Measurements from ENCODE around the gene EBI3. TPM values are rescaled to one million over a fixed set of nuclear protein-coding genes. Genes with fewer than 3 reads are reported as not detected.

EBI3 gene
- total and polyA plus RNA-seq, 2 of the 13 experiments (the other 11 are each of a cell fraction or from before 2014, with no cell fraction given), result 3.4 TPM; not detected in 1

DNA sequence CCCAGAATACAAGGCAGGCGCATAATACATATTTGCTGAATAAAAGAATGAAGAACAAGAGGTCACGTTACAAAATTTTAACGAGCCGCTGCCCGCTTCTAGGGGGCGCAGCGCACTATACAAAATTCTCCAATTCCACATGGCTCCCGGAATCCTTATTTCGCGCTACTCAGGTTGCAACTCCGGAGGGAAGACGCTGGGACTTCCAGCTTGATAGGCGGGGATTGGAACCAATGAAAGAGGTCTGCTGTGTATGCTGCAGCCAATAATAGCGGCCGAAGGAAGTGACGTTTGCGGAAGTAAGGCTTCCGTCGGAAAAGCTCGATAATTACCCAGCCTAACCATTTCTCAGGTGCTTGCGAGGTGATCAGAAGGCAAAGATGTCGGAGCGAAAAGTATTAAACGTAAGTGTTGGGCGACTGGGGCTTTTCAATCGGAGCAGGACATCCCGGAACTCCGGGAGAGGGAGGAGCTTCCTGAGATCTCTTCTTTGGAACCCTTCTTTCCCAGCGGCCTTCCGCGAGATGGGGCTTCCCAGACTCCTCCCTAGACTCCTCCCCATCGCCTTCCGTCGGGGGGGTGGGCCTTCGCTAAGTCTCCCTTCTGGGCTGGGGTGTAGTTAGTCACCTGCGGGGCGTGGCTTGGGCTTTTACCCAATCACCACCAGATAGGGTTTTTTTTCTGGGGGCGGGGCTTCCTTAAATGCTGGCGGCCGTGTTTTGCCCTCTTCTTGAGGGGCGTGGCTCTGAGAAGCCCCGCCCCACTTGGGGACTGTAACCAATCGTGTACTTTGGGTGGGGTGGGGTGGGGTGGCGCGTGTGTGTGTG lies 17.7 kb downstream of the EBI3 start, which contains the start of gene YJU2 (continued):
- TF ChIP-seq, protein P1, sequence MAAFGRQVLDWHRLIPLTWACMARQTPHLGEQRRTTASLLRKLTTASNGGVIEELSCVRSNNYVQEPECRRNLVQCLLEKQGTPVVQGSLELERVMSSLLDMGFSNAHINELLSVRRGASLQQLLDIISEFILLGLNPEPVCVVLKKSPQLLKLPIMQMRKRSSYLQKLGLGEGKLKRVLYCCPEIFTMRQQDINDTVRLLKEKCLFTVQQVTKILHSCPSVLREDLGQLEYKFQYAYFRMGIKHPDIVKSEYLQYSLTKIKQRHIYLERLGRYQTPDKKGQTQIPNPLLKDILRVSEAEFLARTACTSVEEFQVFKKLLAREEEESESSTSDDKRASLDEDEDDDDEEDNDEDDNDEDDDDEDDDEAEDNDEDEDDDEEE (CRISPR knock-in tag; IDR thresholded peaks at IDR 0.05), result peak; percentile 61; the same call in 1 of the 2 replicates

DNA sequence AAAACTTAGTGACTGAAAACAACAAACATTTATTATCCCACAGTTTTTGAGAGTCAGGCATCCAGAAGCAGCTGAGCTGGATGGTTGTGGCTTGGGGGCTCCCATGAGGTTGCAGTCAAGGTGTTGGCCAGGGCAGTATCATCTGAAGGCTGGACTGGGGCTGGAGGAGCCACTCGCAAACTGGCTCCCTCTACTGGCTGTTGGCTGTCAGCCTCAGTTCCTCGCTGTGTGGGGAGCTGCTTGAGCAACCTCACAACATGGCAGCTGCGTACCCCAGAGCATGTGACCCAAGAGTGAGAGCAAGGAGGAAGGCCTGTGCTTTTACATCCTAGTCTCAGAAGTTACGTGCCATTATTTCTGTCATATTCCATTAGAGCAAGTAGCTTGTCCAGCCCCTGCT lies 27.2 kb downstream of the EBI3 start:
- no peak overlapping the region for H3K4me2 ChIP-seq (ENCODE audit: low read depth, low read length)
- ChIA-PET CTCF (ENCODE audit: low intra/inter-chr PET ratio, low total read pairs) (no interaction called here), POLR2A (interaction anchor here (1.4 kb wide), 1 partner anchor 10 kb away, joined by 4 read pairs; no protein-coding TSS in a partner anchor)
- TF ChIP-seq EHMT2 (IDR thresholded peaks at IDR 0.05; ENCODE audit: borderline replicate concordance, low read depth, low read length) (no peak), ZFAT (CRISPR knock-in tag; conservative IDR thresholded peaks at IDR 0.05) (no peak), ZNF30 (CRISPR knock-in tag; IDR thresholded peaks at IDR 0.05) (no peak), ZNF563 (CRISPR knock-in tag; IDR thresholded peaks at IDR 0.05) (no peak), MIER2 (CRISPR knock-in tag; IDR thresholded peaks at IDR 0.05) (no peak), ZSCAN30 (CRISPR knock-in tag; IDR thresholded peaks at IDR 0.05) (no peak), SPEN (CRISPR knock-in tag; IDR thresholded peaks at IDR 0.05; ENCODE audit: low read depth) (no peak), HMGA1 (CRISPR knock-in tag; conservative IDR thresholded peaks at IDR 0.05) (no peak), YY1 (IDR thresholded peaks at IDR 0.05; ENCODE audit: insufficient read depth, insufficient replicate concordance, low read depth, low read length) (peak; percentile 31), ZNF549 (CRISPR knock-in tag; IDR thresholded peaks at IDR 0.05) (no peak), SP5 (CRISPR knock-in tag; IDR thresholded peaks at IDR 0.05; ENCODE audit: borderline replicate concordance, low read depth) (no peak), KDM3A (CRISPR knock-in tag; IDR thresholded peaks at IDR 0.05; ENCODE audit: low read depth) (no peak)
- TF ChIP-seq, protein P2, sequence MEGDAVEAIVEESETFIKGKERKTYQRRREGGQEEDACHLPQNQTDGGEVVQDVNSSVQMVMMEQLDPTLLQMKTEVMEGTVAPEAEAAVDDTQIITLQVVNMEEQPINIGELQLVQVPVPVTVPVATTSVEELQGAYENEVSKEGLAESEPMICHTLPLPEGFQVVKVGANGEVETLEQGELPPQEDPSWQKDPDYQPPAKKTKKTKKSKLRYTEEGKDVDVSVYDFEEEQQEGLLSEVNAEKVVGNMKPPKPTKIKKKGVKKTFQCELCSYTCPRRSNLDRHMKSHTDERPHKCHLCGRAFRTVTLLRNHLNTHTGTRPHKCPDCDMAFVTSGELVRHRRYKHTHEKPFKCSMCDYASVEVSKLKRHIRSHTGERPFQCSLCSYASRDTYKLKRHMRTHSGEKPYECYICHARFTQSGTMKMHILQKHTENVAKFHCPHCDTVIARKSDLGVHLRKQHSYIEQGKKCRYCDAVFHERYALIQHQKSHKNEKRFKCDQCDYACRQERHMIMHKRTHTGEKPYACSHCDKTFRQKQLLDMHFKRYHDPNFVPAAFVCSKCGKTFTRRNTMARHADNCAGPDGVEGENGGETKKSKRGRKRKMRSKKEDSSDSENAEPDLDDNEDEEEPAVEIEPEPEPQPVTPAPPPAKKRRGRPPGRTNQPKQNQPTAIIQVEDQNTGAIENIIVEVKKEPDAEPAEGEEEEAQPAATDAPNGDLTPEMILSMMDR (CRISPR knock-in tag; IDR thresholded peaks at IDR 0.05), result peak; percentile 39
- TF ChIP-seq, protein P3, sequence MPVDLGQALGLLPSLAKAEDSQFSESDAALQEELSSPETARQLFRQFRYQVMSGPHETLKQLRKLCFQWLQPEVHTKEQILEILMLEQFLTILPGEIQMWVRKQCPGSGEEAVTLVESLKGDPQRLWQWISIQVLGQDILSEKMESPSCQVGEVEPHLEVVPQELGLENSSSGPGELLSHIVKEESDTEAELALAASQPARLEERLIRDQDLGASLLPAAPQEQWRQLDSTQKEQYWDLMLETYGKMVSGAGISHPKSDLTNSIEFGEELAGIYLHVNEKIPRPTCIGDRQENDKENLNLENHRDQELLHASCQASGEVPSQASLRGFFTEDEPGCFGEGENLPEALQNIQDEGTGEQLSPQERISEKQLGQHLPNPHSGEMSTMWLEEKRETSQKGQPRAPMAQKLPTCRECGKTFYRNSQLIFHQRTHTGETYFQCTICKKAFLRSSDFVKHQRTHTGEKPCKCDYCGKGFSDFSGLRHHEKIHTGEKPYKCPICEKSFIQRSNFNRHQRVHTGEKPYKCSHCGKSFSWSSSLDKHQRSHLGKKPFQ (CRISPR knock-in tag; IDR thresholded peaks at IDR 0.05; ENCODE audit: insufficient replicate concordance), result no peak
- TF ChIP-seq, protein P4, sequence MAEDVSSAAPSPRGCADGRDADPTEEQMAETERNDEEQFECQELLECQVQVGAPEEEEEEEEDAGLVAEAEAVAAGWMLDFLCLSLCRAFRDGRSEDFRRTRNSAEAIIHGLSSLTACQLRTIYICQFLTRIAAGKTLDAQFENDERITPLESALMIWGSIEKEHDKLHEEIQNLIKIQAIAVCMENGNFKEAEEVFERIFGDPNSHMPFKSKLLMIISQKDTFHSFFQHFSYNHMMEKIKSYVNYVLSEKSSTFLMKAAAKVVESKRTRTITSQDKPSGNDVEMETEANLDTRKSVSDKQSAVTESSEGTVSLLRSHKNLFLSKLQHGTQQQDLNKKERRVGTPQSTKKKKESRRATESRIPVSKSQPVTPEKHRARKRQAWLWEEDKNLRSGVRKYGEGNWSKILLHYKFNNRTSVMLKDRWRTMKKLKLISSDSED (CRISPR knock-in tag; IDR thresholded peaks at IDR 0.05), result no peak
- no peak for FAIRE-seq
- ATAC-seq, result no peak
- H3K9me3 ChIP-seq (ENCODE audit: low read length), result peaks cover 5% of the 10 kb centered on the region
- no peaks in the 10 kb centered on the region for H3K4me1 ChIP-seq (ENCODE audit: insufficient read depth, low read length)
- no peaks in the 10 kb centered on the region for H3K79me2 ChIP-seq (ENCODE audit: insufficient read depth, low read length)
- no peak overlapping the region for H2AFZ ChIP-seq (ENCODE audit: low read length)
- H4K20me1 ChIP-seq (ENCODE audit: insufficient read depth, low read length), result no peaks in the 10 kb centered on the region
- DNase-seq (ENCODE audit: low spot score), result no peak
- H3K4me3 ChIP-seq (replicated peaks in 1 of 3; ENCODE audit: insufficient read depth in 1 of 3, low read depth in 2 of 3, low read length in 3 of 3), result no peak overlapping the region
- H3K27ac ChIP-seq (ENCODE audit: extremely low read length, insufficient read depth, low read length), result no peak overlapping the region
- no CpG with 5 or more reads among the region's 4 CpGs for WGBS (ENCODE audit: low lambda C conversion rate)
- no TSS peak for BruUV-seq (replicated peaks)
- no peak overlapping the region for H3K9ac ChIP-seq (ENCODE audit: insufficient read depth, low read depth, low read length)
- in situ Hi-C loops (cut with HindIII; ENCODE audit: extremely low pct_ligation_motif_present, low pct_unique_long_range_greater_than_20kb) (no loop called here), intact Hi-C loops (cut with micrococcal nuclease; ENCODE audit: unreplicated experiment) (no loop called here)
- H3K27me3 ChIP-seq (ENCODE audit: control insufficient read depth in 1 of 2, insufficient read depth in 2 of 2, low read length in 2 of 2), result no peaks in the 10 kb centered on the region; a peak in 1 of 5 replicates
- H3K36me3 ChIP-seq (replicated peaks in 1 of 2; ENCODE audit: control insufficient read depth in 1 of 2, insufficient read depth in 2 of 2, low read length in 2 of 2), result peaks cover 19 to 57% of the 10 kb centered on the region in 2 experiments; a peak in 4 of 5 replicates
